HCT116 (cell line): ENCODE results near the gene SPATA2L.

Source experiments
- ATF3 ChIP-seq: IDR thresholded peaks from 2 replicates; pipeline ENCODE4 v1.6.1; 2012
- CTCF ChIP-seq, 3 experiments: fragments of 200-600 bp in 1 of 3; sonication (generic) in 1 of 3; IDR thresholded peaks in 2 of 3; conservative IDR thresholded peaks in 1 of 3; 2 replicates each; pipeline ENCODE4 v1.5.1; 2012 to 2017; ENCODE audit warnings: low read depth in 2 of 3, low read length in 2 of 3, antibody characterized with exemption in 1 of 3, borderline replicate concordance in 1 of 3, control low read depth in 1 of 3, mild to moderate bottlenecking in 1 of 3, mixed read lengths in 1 of 3, mixed run types in 1 of 3, moderate library complexity in 1 of 3; ENCODE audit not compliant: insufficient read depth in 1 of 3
- EZH2 ChIP-seq: fragments of 200-600 bp; sonication (generic); IDR thresholded peaks from 2 replicates; pipeline ENCODE4 v1.6.1; 2017; ENCODE audit warnings: antibody characterized with exemption, mixed run types
- RAD21 ChIP-seq: IDR thresholded peaks from 2 replicates; pipeline ENCODE4 v1.6.1; 2012; ENCODE audit warnings: low read depth, mild to moderate bottlenecking
- YY1 ChIP-seq: IDR thresholded peaks from 2 replicates; pipeline ENCODE4 v1.6.1; 2011; ENCODE audit warnings: low read length, low read depth, moderate library complexity, mild to moderate bottlenecking; ENCODE audit not compliant: insufficient replicate concordance; ENCODE audit errors: extremely low read depth

- TF ChIP-seq CTCF (IDR thresholded peaks at IDR 0.05 in 2 of 3, conservative IDR thresholded peaks at IDR 0.05 in 1 of 3; ENCODE audit: borderline replicate concordance in 1 of 3, insufficient read depth in 1 of 3, low read depth in 2 of 3, low read length in 2 of 3), result no peak
- TF ChIP-seq RAD21, result no peak
- TF ChIP-seq EZH2, result no peak
- no peak for TF ChIP-seq YY1
- TF ChIP-seq ATF3, result no peak
Measured at GRCh38 chr16:89729863-89730593, 28.5 kb upstream of the SPATA2L start.
